Measurements from ENCODE around the gene CNNM1. TPM values are rescaled to one million over a fixed set of nuclear protein-coding genes. Genes with fewer than 3 reads are reported as not detected.

The CNNM1 gene
- total RNA-seq, 1 donor from 2014 or later, result not detected

DNA sequence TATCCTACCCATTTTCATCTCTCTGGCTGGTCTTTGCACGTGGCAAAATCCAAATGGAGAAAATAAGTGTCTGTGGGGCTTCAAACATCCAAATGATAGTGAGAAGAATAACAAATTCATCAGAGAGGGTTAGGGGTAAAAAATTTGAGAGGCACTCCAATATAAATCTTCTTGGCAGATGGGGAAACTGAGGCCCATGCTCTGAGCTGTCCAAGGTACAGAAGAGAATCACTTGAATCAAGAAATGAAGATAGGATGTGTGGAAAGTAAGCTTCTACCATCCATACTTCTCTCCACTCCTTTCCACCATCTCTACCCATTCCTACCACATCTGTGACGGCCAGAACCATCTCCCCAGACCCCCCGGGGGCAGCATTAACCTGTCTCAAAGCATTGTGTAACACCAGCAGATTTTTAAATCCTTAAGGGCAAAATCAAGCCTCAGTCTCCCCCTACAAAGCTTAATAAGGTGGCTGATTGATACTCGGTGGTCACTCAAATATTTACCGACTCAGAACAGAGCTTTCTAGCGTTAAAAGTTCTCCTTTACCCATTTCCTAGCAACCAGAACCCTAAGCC, 100.5 kb downstream of the CNNM1 start:
- H3K27me3 Mint-ChIP-seq, result no peaks in the 10 kb centered on the region
- CTCF ChIA-PET, result interaction anchor here (1.7 to 1.9 kb wide), 2 partner anchors 37 to 182 kb away, joined by 7 read pairs; no protein-coding TSS in a partner anchor
- H3K4me1 Mint-ChIP-seq, result peaks cover 29% of the 10 kb centered on the region
- no peak for ATAC-seq (ENCODE audit: low read depth)
- no peak for DNase-seq
- peak overlapping the region; percentile 98 for H3K4me3 Mint-ChIP-seq
- no peaks in the 10 kb centered on the region for H3K9me3 Mint-ChIP-seq
- H3K36me3 Mint-ChIP-seq (ENCODE audit: low read depth), result peaks cover 22% of the 10 kb centered on the region
- TF ChIP-seq, protein P1, sequence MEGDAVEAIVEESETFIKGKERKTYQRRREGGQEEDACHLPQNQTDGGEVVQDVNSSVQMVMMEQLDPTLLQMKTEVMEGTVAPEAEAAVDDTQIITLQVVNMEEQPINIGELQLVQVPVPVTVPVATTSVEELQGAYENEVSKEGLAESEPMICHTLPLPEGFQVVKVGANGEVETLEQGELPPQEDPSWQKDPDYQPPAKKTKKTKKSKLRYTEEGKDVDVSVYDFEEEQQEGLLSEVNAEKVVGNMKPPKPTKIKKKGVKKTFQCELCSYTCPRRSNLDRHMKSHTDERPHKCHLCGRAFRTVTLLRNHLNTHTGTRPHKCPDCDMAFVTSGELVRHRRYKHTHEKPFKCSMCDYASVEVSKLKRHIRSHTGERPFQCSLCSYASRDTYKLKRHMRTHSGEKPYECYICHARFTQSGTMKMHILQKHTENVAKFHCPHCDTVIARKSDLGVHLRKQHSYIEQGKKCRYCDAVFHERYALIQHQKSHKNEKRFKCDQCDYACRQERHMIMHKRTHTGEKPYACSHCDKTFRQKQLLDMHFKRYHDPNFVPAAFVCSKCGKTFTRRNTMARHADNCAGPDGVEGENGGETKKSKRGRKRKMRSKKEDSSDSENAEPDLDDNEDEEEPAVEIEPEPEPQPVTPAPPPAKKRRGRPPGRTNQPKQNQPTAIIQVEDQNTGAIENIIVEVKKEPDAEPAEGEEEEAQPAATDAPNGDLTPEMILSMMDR (IDR thresholded peaks at IDR 0.05), result no peak
- peak overlapping the region; percentile 92 for H3K27ac Mint-ChIP-seq
- intact Hi-C loops (cut with micrococcal nuclease), result loop anchor here (1.0 to 10.0 kb wide), 7 partner anchors 37 to 983 kb away; partner anchors contain the start of genes COX15, CUTC, HPS1 and SLC25A28
- POLR2A ChIA-PET, result interaction anchor here (0.9 to 3.4 kb wide), 9 partner anchors 100 to 1693 kb away, joined by 3 to 26 read pairs (median 5); partner anchors contain the start of genes COX15, CUTC, R3HCC1L and SLC25A28

DNA sequence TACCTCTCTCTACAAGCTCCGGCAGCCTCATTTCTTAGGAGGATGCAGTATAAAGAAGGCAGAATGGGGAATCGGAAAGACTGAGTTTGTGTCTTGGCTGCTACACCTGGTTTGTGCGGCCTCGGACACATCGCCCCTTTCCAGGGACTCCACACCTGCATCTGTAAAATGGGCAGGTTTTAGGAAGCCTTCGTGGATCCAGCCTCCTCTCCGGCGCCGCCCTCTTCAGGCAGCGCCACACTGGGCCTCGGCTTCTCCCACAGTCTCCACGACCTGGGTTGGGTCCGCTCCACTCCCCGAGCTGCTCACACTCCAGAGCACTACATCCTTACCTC, 100.9 kb downstream of the CNNM1 start:
- Mint-ChIP-seq H3K27ac (peak overlapping the region; percentile 92), H3K4me3 (peak overlapping the region; percentile 98), H3K9me3 (no peaks in the 10 kb centered on the region), H3K36me3 (ENCODE audit: low read depth) (peaks cover 17% of the 10 kb centered on the region), H3K4me1 (peaks cover 29% of the 10 kb centered on the region), H3K27me3 (no peaks in the 10 kb centered on the region)
- ChIA-PET CTCF (interaction anchor here (1.7 to 1.9 kb wide), 2 partner anchors 38 to 182 kb away, joined by 7 read pairs; no protein-coding TSS in a partner anchor), POLR2A (interaction anchor here (0.5 to 3.4 kb wide), 14 partner anchors 99 to 1693 kb away, joined by 3 to 26 read pairs (median 4); partner anchors contain the start of genes COX15, CUTC, HIF1AN and HPS1)
- TF ChIP-seq, protein P1 (IDR thresholded peaks at IDR 0.05), result no peak
- intact Hi-C loops (cut with micrococcal nuclease), result loop anchor here (1.0 to 10.0 kb wide), 7 partner anchors 38 to 984 kb away; partner anchors contain the start of genes COX15, CUTC, HPS1 and SLC25A28
- peak; percentile 5 for ATAC-seq (ENCODE audit: low read depth)
- no peak for DNase-seq

DNA sequence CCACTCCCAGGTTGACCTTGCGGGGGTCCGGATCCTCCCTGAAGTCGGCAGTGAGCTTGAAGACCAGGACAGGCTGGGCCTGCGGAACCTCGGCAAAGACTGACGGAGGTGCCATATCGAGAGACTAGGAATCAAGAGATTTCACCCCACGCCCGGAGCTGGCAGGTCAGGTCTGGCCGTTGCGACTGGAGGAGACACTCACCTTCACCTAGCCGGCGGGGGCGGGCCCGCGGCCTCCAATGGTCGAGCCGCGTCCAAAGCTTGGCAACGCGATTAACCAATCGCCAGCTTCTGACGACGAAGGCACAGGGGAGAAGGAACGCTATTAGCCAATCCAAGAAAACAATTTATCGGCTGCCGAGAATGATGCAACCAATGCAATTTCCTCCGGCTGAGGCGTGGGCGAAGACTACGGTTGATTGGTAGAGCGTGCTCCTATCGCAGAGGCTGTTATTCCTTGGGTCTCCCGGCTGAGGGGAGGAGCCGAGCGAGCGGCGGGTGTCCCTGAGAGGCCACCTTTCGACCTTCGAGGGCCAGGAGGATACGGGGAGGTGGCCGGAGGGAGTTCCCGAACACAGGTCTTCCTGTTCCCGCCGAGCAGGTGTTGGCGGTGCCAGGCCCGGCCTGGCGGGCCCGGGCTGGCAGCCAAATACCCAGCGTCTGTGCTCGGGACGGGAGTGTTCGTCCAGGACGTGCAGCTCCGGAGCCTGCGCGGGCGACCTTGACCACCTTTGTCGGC, 101.5 kb downstream of the CNNM1 start, which contains the start of gene GOT1:
Gene GOT1, minus strand, starts transcription at position 174 of the 739 bp plus-strand sequence. Its CDS starts 59 bp downstream, at position 115.
- ChIA-PET CTCF (interaction anchor here (1.7 to 1.9 kb wide), 2 partner anchors 38 to 181 kb away, joined by 7 read pairs; no protein-coding TSS in a partner anchor), POLR2A (interaction anchor here (0.5 to 3.4 kb wide), 16 partner anchors 68 to 1694 kb away, joined by 3 to 26 read pairs (median 4); partner anchors contain the start of genes COX15, CUTC, ENTPD7 and HIF1AN)
- H3K4me3 Mint-ChIP-seq, result peak within 1 kb of the TSS; percentile 98
- ATAC-seq (ENCODE audit: low read depth) (peak; percentile 91), DNase-seq (peak; percentile 85)
- H3K27me3 Mint-ChIP-seq, result no peaks in the 10 kb centered on the region
- peaks cover 13% of the 10 kb centered on the region for H3K36me3 Mint-ChIP-seq (ENCODE audit: low read depth)
- H3K9me3 Mint-ChIP-seq, result no peaks in the 10 kb centered on the region
- peak within 1 kb of the TSS; percentile 92 for H3K27ac Mint-ChIP-seq
- intact Hi-C loops (cut with micrococcal nuclease), result loop anchor here (1.0 to 10.0 kb wide), 7 partner anchors 38 to 984 kb away; partner anchors contain the start of genes COX15, CUTC, HPS1 and SLC25A28
- H3K4me1 Mint-ChIP-seq, result peaks cover 29% of the 10 kb centered on the region
- TF ChIP-seq, protein P1 (IDR thresholded peaks at IDR 0.05), result no peak

DNA sequence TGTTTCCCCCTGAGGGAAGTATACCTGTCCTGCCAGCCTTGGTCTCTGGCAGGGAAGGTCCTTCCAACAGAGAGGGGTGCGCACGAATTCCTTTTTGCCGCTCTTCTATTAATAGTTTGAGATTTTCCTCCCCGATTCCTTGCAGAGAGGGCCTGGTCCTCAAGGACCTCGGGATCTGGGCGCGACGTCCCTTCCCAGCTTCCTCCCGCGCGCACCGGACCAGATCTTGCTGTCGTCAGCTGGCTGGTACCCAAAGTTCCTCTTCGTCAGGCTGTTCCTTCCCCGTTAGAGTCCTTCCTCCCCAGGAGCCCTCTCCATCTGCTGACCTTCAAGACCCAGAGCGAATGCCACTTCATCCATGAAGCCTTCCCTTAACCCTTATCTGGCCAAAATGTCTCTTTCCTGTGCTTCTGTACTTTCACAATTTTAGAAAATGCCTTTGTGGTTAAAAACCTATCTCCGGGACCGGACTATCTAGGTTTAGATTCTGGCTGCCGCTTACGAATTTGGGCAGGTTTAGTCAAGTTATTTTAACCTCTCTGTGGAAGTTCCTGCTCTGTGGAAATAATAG, 102.1 kb downstream of the CNNM1 start:
- DNase-seq (no peak), ATAC-seq (ENCODE audit: low read depth) (no peak)
- H3K9me3 Mint-ChIP-seq, result no peaks in the 10 kb centered on the region
- ChIA-PET CTCF (interaction anchor here (1.9 kb wide), 1 partner anchor 181 kb away, joined by 7 read pairs; no protein-coding TSS in a partner anchor), POLR2A (interaction anchor here (0.6 to 3.4 kb wide), 12 partner anchors 68 to 1297 kb away, joined by 3 to 26 read pairs (median 5); partner anchors contain the start of genes COX15, CUTC, HIF1AN and HPS1)
- intact Hi-C loops (cut with micrococcal nuclease), result loop anchor here (2.0 to 10.0 kb wide), 4 partner anchors 100 to 964 kb away; partner anchors contain the start of genes COX15 and CUTC
- H3K4me1 Mint-ChIP-seq, result peaks cover 29% of the 10 kb centered on the region
- TF ChIP-seq, protein P1 (IDR thresholded peaks at IDR 0.05), result no peak
- peak overlapping the region; percentile 98 for H3K4me3 Mint-ChIP-seq
- H3K36me3 Mint-ChIP-seq (ENCODE audit: low read depth), result peaks cover 10% of the 10 kb centered on the region
- H3K27me3 Mint-ChIP-seq, result no peaks in the 10 kb centered on the region
- H3K27ac Mint-ChIP-seq, result peak overlapping the region; percentile 92
